HFFc6 (cell line): ENCODE data around the gene RPS29. TPM values are rescaled to one million over a fixed set of nuclear protein-coding genes. Genes with fewer than 3 reads are reported as not detected.

Source experiments
- DNase-seq: peaks from one replicate; pipeline ENCODE4 v3.0.0-alpha.2; 2018
- H3K27ac Mint-ChIP-seq: 2 replicates; pipeline ENCODE4 v1.8.0; 2020; ENCODE audit warnings: mild to moderate bottlenecking, mixed read lengths
- H3K27me3 Mint-ChIP-seq: 2 replicates; pipeline ENCODE4 v1.8.0; 2021; ENCODE audit warnings: mild to moderate bottlenecking, moderate library complexity, mixed read lengths; ENCODE audit not compliant: insufficient read depth
- H3K36me3 Mint-ChIP-seq: 2 replicates; pipeline ENCODE4 v1.8.0; 2021; ENCODE audit warnings: low read depth, mixed read lengths
- H3K4me1 Mint-ChIP-seq: 2 replicates; pipeline ENCODE4 v1.8.0; 2020; ENCODE audit warnings: low read depth, mixed read lengths
- H3K4me3 Mint-ChIP-seq: 2 replicates; pipeline ENCODE4 v1.8.0; 2020; ENCODE audit warnings: mild to moderate bottlenecking, moderate library complexity, mixed read lengths
- H3K9me3 Mint-ChIP-seq: 2 replicates; pipeline ENCODE4 v1.8.0; 2020; ENCODE audit warnings: mild to moderate bottlenecking, mixed read lengths
- long read RNA-seq: library from polyadenylated mRNA; unstranded; transcript quantifications from one replicate; pipeline ENCODE4 v2.0.0, GENCODE V29; 2019
- total RNA-seq, 6 experiments: library from RNA; stranded (reverse); fragmentation: NEBNext Ultra II Directional; extraction: Animal tissue kit (Norgen Biotek cat#: 25700); gene quantifications; 2 replicates in 1 of 6; 3 replicates in 5 of 6; pipeline ENCODE4 v1.2.3, GENCODE V29; 2021
- TF ChIP-seq, protein P1 (sequence below): fragments of 200-600 bp; sonication (generic); IDR thresholded peaks from 2 replicates; pipeline ENCODE4 v1.5.0; 2021; ENCODE audit warnings: antibody characterized with exemption, mild to moderate bottlenecking

Gene RPS29
- total RNA-seq, result 1,000 to 10,000 TPM in 4 of 6 experiments, 100 to 1,000 TPM in 2; 743 to 1,241 (median 1,080) TPM
- long read RNA-seq, full-length matches to known transcripts, result 121 of 123 reads
- long read RNA-seq, partial matches to known transcripts, result 0 of 123 reads
- long read RNA-seq, other reads (novel, unspliced or antisense), result 2 of 123 reads

- Mint-ChIP-seq H3K9me3 (peaks cover 17% of the 10 kb centered on the region), H3K27ac (peak within 1 kb of the TSS; percentile 97), H3K36me3 (peaks cover 51% of the 10 kb centered on the region), H3K4me1 (peaks cover 47% of the 10 kb centered on the region), H3K4me3 (peak within 1 kb of the TSS; percentile 93), H3K27me3 (peaks cover 16% of the 10 kb centered on the region)
- peak; percentile 99 for DNase-seq
- TF ChIP-seq, protein P1, sequence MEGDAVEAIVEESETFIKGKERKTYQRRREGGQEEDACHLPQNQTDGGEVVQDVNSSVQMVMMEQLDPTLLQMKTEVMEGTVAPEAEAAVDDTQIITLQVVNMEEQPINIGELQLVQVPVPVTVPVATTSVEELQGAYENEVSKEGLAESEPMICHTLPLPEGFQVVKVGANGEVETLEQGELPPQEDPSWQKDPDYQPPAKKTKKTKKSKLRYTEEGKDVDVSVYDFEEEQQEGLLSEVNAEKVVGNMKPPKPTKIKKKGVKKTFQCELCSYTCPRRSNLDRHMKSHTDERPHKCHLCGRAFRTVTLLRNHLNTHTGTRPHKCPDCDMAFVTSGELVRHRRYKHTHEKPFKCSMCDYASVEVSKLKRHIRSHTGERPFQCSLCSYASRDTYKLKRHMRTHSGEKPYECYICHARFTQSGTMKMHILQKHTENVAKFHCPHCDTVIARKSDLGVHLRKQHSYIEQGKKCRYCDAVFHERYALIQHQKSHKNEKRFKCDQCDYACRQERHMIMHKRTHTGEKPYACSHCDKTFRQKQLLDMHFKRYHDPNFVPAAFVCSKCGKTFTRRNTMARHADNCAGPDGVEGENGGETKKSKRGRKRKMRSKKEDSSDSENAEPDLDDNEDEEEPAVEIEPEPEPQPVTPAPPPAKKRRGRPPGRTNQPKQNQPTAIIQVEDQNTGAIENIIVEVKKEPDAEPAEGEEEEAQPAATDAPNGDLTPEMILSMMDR, result no peak
Observed at GRCh38 chr14:49585803-49586672, at the start of gene RPS29. Gene RPS29 (minus strand): TSS chr14:49586380. CDS start chr14:49586346, 34 bp downstream.

DNA sequence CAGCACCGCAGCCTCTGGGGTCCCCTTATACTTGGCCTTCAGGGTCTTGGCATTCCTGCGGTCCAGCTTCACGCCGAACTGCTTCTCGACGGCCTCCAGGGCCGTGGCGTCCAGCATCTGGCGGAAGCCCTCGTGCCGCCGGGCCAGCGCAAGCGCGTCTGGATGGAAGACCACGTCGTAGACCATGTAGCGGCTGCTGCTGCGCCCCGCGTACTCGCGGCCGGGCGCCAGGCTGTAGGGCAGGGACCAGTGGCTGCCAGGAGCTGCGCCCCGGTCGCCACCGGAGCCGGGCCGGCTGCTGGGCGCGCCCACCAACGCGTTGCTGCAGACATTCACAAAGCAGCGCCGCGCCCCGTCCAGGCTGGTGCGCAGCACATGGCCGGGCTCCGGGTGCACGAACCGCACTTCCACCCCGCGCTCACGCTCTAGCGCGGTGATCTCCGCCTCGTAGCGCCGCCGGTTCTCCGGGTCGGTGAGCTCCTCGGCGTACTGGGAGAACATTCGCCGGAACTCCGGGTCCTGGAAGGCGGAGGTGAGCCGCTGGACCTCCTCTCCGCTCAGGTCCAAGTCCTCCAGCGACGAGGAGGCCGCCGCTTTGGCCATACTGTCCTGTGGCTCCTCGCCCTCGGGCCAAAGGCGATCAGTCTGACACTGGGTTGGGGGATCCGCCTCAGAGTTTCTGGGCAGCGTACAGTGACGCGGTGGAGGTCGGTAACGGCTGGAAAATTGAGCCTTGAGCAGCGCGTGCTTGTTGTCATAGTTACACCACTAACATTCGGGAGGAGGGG lies 48.6 kb upstream of the RPS29 start, which contains the start of gene DNAAF2:
DNAAF2 (minus strand) TSS at position 698 of the 788 bp plus-strand sequence; CDS start at position 603, 95 bp downstream.
- peak within 1 kb of the TSS; percentile 98 for H3K4me3 Mint-ChIP-seq
- TF ChIP-seq, protein P1, result peak; percentile 61
- peak within 1 kb of the TSS; percentile 98 for H3K27ac Mint-ChIP-seq
- peaks cover 42% of the 10 kb centered on the region for H3K4me1 Mint-ChIP-seq
- peaks cover 36% of the 10 kb centered on the region for H3K36me3 Mint-ChIP-seq
- peak; percentile 73 for DNase-seq
- no peaks in the 10 kb centered on the region for H3K9me3 Mint-ChIP-seq
- H3K27me3 Mint-ChIP-seq, result peaks cover 3% of the 10 kb centered on the region

DNA sequence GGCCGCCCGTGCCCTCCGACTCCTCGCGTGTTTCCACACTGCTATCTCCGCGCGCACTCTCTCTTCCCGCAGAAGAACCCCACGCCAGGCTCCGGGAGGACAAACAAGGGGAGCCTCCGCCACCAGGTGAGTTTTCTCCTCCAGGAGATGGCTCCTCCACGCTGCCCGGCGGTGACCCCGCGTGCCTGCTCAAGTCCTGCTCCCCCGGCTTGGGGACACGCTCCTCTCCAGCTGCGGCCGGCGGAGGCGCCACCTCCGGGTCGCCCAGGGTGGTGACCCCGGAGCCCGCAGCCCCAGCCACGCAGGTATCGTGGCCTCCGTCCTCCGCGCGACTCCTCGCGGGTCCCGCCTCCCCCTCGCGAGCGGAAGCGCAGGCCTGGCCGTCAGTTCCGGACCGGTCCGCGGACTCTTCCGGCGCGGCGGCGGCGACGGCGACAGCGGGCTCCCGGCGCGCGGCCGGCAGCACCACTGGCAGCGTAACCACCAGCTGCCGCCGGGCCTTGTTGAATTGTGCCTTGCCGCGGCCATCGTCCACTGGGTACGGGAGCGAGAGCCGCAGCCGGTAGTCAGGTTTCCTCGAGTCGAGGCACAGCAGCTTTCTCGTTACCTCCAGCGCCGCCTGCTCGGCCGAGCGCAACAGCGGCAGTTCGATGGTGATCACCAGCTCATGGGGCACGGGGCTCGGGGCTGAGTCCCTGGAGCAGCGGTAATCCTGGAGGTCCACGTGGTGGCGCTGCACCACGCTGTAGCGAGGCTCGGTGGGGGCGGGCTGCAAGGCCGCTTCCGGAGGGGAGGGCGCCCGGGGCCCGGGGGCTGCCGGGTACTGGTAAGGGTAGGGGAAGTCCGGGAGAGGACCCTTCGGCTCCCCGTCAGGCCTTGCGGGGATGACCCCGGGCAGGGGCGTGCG lies 47.7 kb upstream of the RPS29 start:
- H3K9me3 Mint-ChIP-seq, result no peaks in the 10 kb centered on the region
- TF ChIP-seq, protein P1, result peak; percentile 90
- peaks cover 42% of the 10 kb centered on the region for H3K4me1 Mint-ChIP-seq
- H3K27me3 Mint-ChIP-seq, result peaks cover 3% of the 10 kb centered on the region
- H3K27ac Mint-ChIP-seq, result peak overlapping the region; percentile 88
- DNase-seq, result peak; percentile 88
- peak overlapping the region; percentile 98 for H3K4me3 Mint-ChIP-seq
- H3K36me3 Mint-ChIP-seq, result peaks cover 30% of the 10 kb centered on the region

DNA sequence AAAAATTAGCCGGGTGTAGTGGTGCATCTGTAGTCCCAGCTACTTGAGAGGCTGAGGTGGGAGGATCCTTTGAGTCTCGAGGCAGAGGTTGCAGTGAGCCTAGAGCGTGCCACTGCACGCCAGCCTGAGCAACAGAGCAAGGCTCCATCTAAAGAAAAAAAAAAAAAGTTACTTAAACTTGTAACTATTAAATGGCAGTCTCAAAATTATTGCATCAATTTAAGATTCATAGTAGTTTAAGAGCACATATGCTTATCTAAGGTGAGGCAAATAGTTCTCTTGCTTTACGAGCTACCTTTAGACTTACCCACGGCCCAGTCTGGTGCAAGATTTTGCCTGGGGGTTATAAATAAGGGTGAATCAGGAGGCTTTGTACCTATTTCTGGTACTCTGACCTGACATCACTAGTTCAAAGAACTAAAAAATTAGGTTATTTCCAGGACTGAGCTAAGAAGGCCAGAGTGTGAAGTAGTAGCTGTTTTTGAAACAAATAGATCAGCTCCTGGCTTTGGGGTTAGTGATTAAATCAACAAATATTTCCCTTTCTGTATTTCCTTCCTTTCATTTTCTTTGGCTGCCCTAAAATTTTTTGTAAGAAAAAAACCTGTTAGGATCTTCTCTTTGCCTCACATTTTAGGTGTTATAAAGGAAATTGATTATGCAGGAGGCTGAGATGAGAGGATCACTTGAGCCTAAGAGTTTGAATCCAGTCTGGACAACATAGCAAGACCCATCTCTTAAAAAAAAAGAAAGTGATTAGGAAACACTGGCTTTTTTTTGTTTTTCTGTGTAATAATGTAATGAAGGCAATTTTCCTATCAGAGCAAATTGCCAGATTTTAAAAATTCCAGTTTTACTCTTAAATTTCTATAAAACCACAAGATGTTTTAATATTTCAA lies 38.0 kb upstream of the RPS29 start:
- TF ChIP-seq, protein P1, result no peak
- Mint-ChIP-seq H3K9me3 (no peaks in the 10 kb centered on the region), H3K4me3 (peak overlapping the region; percentile 99), H3K4me1 (peaks cover 34% of the 10 kb centered on the region), H3K36me3 (peaks cover 16% of the 10 kb centered on the region), H3K27me3 (peaks cover 5% of the 10 kb centered on the region), H3K27ac (peak overlapping the region; percentile 62)
- no peak for DNase-seq
